Upper lobe of left lung (tissue), 4 donors: Measurements from ENCODE around the gene DISC1.

Experiments
- EP300 ChIP-seq, 4 donors: sonication (generic); formaldehyde crosslinking; IDR thresholded peaks; one replicate each; pipeline ENCODE4 v1.5.1; 2017; ENCODE audit warnings: antibody characterized with exemption in 4 of 4, control low read depth in 2 of 4
- POLR2A ChIP-seq, 4 donors: fragments of 450-650 bp; IDR thresholded peaks; one replicate each; pipeline ENCODE4 v1.5.1; 2016 to 2017; ENCODE audit warnings: antibody characterized with exemption in 4 of 4, mild to moderate bottlenecking in 2 of 4
- POLR2AphosphoS5 ChIP-seq, 2 donors: sonication (generic); formaldehyde crosslinking; IDR thresholded peaks; one replicate each; pipeline ENCODE4 v1.5.1; 2017; ENCODE audit warnings: antibody characterized with exemption in 2 of 2
- TF ChIP-seq, protein P1 (sequence below), 6 experiments: fragments of 450-650 bp in 4 of 6; fragments of 200-600 bp in 2 of 6; sonication (generic) in 2 of 6; IDR thresholded peaks; one replicate each; pipeline ENCODE4 v1.5.1; 2016 to 2019; ENCODE audit warnings: antibody characterized with exemption in 6 of 6

DNA sequence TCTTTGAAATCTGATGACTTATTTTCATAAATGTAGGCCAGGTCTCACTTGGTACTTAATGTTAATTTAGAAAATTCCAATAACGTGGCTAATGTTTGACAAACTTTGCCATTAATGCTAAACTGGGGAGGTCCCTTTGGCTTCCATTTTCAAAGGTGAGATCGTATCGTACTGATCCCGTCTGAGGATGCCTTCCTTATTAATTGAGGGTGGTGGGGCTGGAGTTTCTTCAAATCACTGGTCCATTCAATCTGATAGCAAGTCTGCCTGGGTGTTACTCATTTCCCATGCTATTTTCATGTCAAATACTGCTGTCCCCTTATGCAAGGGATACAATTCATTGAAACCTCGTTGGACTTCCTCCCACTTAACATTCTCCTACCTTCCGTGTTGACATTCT is 327.1 kb downstream of the DISC1 start:
- TF ChIP-seq, protein P1, sequence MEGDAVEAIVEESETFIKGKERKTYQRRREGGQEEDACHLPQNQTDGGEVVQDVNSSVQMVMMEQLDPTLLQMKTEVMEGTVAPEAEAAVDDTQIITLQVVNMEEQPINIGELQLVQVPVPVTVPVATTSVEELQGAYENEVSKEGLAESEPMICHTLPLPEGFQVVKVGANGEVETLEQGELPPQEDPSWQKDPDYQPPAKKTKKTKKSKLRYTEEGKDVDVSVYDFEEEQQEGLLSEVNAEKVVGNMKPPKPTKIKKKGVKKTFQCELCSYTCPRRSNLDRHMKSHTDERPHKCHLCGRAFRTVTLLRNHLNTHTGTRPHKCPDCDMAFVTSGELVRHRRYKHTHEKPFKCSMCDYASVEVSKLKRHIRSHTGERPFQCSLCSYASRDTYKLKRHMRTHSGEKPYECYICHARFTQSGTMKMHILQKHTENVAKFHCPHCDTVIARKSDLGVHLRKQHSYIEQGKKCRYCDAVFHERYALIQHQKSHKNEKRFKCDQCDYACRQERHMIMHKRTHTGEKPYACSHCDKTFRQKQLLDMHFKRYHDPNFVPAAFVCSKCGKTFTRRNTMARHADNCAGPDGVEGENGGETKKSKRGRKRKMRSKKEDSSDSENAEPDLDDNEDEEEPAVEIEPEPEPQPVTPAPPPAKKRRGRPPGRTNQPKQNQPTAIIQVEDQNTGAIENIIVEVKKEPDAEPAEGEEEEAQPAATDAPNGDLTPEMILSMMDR (IDR thresholded peaks at IDR 0.05): no peak
- TF ChIP-seq EP300 (IDR thresholded peaks at IDR 0.05) (no peak), POLR2A (IDR thresholded peaks at IDR 0.05) (no peak), POLR2AphosphoS5 (IDR thresholded peaks at IDR 0.05) (no peak)
